ENCODE results near the gene SLC34A3.

DNA sequence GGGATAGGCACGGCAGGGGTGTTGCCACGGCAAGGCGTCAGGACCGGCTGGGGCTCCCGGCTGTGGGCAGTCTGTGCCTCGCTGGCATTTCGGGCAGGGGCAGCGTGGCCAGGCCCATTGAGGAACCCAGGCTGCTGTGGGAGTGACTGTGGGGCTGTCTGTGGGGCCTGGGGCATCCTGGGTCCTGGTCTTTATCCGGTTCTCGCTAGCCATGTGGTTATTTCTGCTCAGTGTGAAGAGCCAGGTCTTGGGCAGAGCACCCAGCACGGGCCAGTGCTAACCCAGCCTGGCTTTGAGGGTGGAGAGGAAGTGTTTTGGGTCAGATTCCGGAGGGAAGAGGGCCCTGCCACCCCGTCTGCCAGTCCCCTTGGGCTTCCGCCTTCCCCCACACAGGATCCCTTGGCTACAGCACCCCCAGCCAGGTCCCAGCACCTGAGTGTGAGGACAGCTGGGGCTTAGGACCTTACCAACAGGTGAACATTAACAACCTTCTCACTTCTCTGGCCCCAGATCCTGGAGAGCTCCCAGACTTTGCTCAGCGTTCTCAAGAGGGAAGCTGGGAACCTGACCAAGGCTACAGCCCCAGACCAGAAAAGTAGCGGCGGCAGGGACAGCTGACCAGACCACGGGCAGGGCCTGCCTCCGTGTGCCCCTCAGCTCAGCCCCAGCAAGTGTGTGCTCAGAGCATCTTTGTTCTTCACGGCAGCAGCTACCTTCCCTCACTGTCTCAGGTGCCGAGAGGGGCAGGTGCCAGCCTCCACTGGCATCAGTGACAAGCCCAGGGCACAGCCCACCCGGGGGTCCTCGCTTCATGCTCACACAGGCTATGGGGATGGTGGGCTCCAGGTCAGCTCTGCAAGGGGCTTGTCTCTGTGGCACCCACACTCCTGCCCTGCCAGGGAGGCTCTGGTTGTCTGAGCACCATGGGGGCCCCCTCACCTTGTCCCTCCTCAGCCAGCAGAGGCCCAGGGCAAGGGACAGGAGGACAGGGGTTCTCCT is 41.1 kb upstream of the SLC34A3 start:
- TF ChIP-seq CTCF (IDR thresholded peaks at IDR 0.05), result no peak
- no peak for TF ChIP-seq POLR2A (IDR thresholded peaks at IDR 0.05)
- TF ChIP-seq EP300 (IDR thresholded peaks at IDR 0.05; ENCODE audit: low read depth), result no peak
- no peak for TF ChIP-seq POLR2AphosphoS5 (IDR thresholded peaks at IDR 0.05)
